Neutrophil (primary cell): ENCODE measurements around the gene FAM8A1.

ENCODE experiments used
- H3K27ac ChIP-seq: fragments of 200-600 bp; sonication (generic); 2 replicates; pipeline ENCODE4 v1.5.1; 2016; ENCODE audit warnings: mild to moderate bottlenecking, moderate library complexity
- H3K27me3 ChIP-seq: fragments of 200-600 bp; sonication (generic); 2 replicates; pipeline ENCODE4 v1.6.0; 2016; ENCODE audit warnings: mild to moderate bottlenecking
- H3K36me3 ChIP-seq: fragments of 200-600 bp; sonication (generic); 2 replicates; pipeline ENCODE4 v1.5.1; 2017
- H3K4me1 ChIP-seq, 2 experiments: fragments of 200-600 bp in 1 of 2; sonication (generic) in 1 of 2; 1 replicate in 1 of 2; 2 replicates in 1 of 2; pipeline versions ENCODE4 v1.5.1 to v1.6.1; 2013 to 2016; ENCODE audit warnings: low read depth in 1 of 2, low read length in 1 of 2, mild to moderate bottlenecking in 1 of 2, moderate library complexity in 1 of 2; ENCODE audit not compliant: control insufficient read depth in 1 of 2, insufficient read depth in 1 of 2
- H3K4me3 ChIP-seq, 2 experiments: fragments of 200-600 bp in 1 of 2; sonication (generic) in 1 of 2; 1 replicate in 1 of 2; 2 replicates in 1 of 2; pipeline ENCODE4 v1.5.1; 2013 to 2016; ENCODE audit warnings: low read depth in 1 of 2, low read length in 1 of 2, mild to moderate bottlenecking in 1 of 2, moderate library complexity in 1 of 2
- H3K9me3 ChIP-seq: fragments of 200-600 bp; sonication (generic); 2 replicates; pipeline ENCODE4 v1.5.1; 2016
- TF ChIP-seq, protein P1 (sequence below): fragments of 200-600 bp; sonication (generic); IDR thresholded peaks from 2 replicates; pipeline ENCODE4 v1.5.1; 2016; ENCODE audit warnings: antibody characterized with exemption

FAM8A1 gene

DNA sequence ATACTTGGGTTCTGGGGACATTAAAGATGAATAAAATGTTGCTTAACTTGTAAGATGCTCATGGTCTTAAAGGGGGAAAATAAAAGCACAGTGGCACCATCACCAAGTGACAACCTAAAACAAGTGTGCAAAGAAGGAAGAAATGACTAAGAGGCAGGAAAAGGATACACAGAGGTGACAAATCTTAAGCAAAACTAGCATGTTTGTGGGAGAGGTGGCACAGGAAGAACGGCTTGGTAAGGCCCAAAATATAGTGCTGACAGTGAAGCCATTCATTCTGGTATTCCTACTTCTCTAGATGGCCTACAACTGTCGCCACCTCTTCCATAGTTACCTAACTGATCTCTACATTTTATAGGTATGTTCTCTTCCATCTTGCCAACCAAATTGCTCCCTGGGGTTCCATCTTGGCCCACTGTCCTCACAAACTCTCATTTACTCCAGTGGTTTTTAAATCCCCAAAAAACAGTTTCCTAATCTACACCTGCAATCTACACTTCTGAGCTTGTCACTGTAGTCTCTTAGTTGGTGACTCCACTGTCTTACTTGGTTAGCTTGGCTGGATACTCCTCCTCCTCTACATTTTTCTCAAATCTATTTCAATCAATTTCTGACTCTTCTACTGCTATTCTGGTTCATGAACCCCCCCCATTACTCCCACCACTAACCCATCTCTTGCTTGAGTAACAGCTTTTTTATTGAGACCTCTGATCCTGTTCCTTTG is 33.5 kb downstream of the FAM8A1 start:
- peak overlapping the region; percentile 23 for H3K27ac ChIP-seq
- no peak overlapping the region for H3K4me3 ChIP-seq
- TF ChIP-seq, protein P1, sequence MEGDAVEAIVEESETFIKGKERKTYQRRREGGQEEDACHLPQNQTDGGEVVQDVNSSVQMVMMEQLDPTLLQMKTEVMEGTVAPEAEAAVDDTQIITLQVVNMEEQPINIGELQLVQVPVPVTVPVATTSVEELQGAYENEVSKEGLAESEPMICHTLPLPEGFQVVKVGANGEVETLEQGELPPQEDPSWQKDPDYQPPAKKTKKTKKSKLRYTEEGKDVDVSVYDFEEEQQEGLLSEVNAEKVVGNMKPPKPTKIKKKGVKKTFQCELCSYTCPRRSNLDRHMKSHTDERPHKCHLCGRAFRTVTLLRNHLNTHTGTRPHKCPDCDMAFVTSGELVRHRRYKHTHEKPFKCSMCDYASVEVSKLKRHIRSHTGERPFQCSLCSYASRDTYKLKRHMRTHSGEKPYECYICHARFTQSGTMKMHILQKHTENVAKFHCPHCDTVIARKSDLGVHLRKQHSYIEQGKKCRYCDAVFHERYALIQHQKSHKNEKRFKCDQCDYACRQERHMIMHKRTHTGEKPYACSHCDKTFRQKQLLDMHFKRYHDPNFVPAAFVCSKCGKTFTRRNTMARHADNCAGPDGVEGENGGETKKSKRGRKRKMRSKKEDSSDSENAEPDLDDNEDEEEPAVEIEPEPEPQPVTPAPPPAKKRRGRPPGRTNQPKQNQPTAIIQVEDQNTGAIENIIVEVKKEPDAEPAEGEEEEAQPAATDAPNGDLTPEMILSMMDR, result no peak
- peaks cover 52% of the 10 kb centered on the region for H3K36me3 ChIP-seq
- H3K4me1 ChIP-seq, result peaks cover 19 to 30% of the 10 kb centered on the region in 2 experiments
- H3K27me3 ChIP-seq, result no peaks in the 10 kb centered on the region
- no peaks in the 10 kb centered on the region for H3K9me3 ChIP-seq

DNA sequence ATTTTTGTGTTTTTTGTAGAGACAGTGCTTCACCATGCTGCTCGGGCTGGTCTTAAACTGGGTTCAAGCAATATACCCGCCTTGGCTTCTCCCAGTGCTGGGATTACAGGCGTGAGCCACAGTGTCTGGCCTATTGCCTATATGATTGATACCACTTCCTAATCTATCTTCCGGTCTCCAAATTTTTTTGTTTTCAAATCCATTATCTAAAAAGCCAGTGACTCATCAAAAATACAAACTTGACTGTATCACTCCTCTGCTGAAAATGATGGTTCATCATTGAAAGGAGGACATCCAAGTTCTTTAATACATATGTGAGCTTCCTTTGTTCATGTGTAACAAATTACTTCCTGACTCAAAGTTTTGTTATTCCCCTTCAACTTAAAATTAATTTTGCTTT is 35.5 kb downstream of the FAM8A1 start:
- TF ChIP-seq, protein P1, result no peak
- no peak overlapping the region for H3K4me3 ChIP-seq
- no peaks in the 10 kb centered on the region for H3K27me3 ChIP-seq
- peaks cover 58% of the 10 kb centered on the region for H3K36me3 ChIP-seq
- H3K27ac ChIP-seq, result no peak overlapping the region
- H3K9me3 ChIP-seq, result no peaks in the 10 kb centered on the region
- H3K4me1 ChIP-seq, result peaks cover 19 to 31% of the 10 kb centered on the region in 2 experiments

DNA sequence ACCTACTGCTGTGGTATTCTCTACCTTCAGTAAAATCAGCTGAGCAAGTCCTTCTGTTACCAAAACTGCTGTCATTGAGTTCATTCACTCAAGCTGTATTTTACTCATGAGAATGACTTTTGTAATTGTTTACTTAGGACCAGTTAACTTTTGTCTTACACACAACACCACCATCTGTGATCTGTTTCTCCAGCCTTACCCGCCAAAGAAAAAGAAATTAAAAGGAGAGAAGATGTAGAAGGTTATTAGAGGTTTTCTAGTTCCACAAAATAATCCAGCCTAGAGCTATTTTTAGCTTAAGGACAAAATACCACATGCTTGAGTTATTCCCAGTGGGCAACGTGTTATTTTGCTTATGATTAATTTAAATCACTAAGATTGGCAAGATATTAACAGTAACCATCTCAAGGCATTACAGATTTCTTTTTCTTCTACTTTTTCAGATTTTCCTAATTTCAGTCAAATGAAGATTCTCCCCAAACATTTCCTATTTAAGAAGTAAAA is 38.2 kb downstream of the FAM8A1 start:
- peaks cover 54% of the 10 kb centered on the region for H3K36me3 ChIP-seq
- TF ChIP-seq, protein P1, result no peak
- H3K27me3 ChIP-seq, result no peaks in the 10 kb centered on the region
- peaks cover 16 to 27% of the 10 kb centered on the region in 2 experiments for H3K4me1 ChIP-seq
- no peak overlapping the region for H3K4me3 ChIP-seq
- H3K27ac ChIP-seq, result no peak overlapping the region
- no peaks in the 10 kb centered on the region for H3K9me3 ChIP-seq

DNA sequence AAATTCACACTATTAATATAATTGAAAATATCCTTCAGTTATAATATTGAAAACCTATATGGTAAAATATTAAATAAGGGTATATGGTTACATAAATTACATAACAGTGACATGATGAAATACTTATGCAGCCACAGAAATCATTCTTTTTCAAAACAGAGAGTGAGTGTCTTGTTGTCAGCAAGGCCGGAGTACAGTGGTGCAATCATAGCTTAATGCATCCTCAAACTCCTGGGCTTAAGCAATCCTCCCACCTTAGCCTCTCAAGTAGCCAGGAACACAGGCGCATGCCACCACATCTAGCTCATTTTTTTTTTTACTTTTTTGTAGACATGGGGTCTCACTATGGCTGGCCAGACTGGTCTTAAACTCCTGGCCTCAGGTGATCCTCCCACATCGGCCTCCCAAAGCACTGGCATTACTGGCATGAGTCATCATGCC is 40.4 kb downstream of the FAM8A1 start:
- Histone ChIP-seq H3K4me1 (peaks cover 16 to 27% of the 10 kb centered on the region in 2 experiments), H3K4me3 (no peak overlapping the region), H3K36me3 (peaks cover 71% of the 10 kb centered on the region), H3K27me3 (no peaks in the 10 kb centered on the region), H3K27ac (peak overlapping the region; percentile 38), H3K9me3 (no peaks in the 10 kb centered on the region)
- TF ChIP-seq, protein P1, result no peak

DNA sequence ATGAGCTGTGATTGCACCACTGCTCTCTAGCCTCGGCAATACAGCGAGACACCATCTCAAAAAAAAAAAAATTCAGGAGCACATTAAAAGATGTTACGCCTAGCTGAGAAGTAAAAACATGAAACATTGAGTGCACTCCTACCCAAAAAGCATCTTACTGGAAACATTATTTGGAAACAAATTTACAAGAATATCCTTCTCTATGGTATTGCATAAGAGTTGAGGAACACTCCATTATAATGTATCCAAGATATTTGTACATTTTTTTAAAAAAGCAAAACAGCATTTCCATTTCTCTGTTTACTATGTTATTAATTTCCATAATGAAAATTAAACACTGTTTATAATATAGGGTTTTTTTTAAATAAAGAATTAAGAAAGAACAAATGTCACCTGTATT is 48.6 kb downstream of the FAM8A1 start:
- Histone ChIP-seq H3K4me1 (no peaks in the 10 kb centered on the region), H3K27me3 (no peaks in the 10 kb centered on the region), H3K4me3 (no peak overlapping the region), H3K36me3 (peaks cover 83% of the 10 kb centered on the region), H3K27ac (no peak overlapping the region), H3K9me3 (no peaks in the 10 kb centered on the region)
- TF ChIP-seq, protein P1, result no peak
